IPS-11a (cell line): ENCODE data around the gene BRF1.

Experiments used
- H3K4me3 ChIP-seq: one replicate; pipeline ENCODE4 v1.5.1; 2013; ENCODE audit warnings: low read depth, low read length, control low read depth

Gene BRF1

GRCh38 chr14:105162669-105162979, 138.2 kb downstream of the BRF1 start:
- H3K4me3 ChIP-seq: no peak overlapping the region

DNA sequence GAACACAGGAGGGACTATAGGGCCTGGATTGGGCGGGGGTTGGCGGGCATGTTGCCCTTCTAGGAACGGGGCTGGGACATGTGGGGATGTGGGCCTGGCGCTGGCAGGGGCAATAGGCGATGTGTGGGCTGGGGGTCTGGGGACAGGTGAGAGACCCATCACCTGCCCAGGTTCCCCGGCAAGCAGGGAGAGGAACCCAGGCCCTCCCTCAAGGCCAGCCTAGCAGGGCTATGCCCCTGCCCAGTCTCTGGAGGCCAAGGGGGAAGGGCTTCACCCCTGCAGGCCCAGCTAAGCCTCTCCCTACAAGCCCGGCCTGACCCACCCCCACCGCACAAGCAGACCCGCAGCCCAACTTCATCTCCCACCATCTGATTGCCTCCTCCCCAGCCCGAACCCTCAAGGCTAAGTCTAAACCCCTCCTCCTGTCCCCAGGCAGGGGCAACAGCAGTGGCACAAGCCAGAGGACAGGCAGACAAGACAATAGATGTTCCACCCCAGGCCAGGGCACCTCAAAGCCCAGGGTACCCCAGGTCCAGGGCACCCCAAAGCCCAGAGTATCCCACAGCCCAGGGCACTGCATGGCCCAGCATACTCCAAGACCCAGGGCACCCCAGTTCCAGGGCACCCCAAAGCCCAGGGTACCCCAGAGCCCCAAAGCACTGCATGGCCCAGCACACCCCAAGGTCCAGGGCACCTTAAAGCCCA, 138.7 kb downstream of the BRF1 start:
- no peak overlapping the region for H3K4me3 ChIP-seq

- H3K4me3 ChIP-seq: no peak overlapping the region
These were observed 139.5 kb downstream of the BRF1 start for GRCh38 chr14:105161309-105161708.

DNA sequence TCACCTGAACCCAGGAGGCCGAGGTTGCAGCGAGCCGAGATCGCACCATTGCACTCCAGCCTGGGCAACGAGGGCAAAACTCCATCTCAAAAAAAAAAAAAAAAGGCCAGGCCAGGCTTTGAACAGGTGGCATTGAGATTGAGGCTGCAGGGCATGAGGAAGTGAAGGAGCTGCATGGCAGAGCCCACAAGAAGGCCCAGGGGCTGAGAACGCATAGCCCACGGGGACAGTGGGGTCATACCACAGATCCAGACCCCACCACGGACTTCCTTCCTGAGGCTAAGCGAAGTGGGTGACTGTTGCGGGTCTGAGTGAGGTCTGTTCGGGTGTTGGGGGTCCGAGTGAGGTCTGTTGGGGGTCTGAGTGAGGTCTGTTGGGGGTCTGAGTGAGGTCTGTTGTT, 140.0 kb downstream of the BRF1 start:
- H3K4me3 ChIP-seq: no peak overlapping the region

DNA sequence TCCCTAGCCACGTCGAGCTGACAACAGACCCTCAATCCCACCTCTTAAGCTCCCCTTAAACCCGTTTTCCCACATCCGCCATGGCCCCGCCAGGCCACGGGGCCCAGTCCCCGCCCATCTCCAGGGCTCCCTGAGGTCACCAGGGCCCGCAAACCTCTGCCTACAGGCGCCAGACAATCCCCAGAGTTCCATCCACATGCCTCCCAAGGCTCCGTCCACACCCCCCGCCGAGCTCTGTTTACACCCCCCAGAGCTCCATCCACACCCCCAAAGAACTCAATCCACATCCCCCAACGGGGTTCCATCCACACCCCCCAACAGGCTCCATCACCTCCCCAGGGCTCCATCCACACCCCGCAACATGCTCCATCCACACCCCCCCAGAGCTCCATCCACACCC, 141.5 kb downstream of the BRF1 start:
- H3K4me3 ChIP-seq: no peak overlapping the region
